SK-N-SH (cell line): ENCODE measurements around the gene DISP1. TPM values are rescaled to one million over a fixed set of nuclear protein-coding genes. Genes with fewer than 3 reads are reported as not detected.
A peak's percentile ranks its signal among the peaks of the same experiment; 100 is the strongest.

ENCODE experiments used
- CTCF ChIA-PET: fragments of 300-600, 350-600 bp; formaldehyde crosslinking; extraction: SDS; loops from one replicate; lab custom pipeline; 2021; lab: Yijun Ruan, JAX
- POLR2A ChIA-PET: fragments of 350-600 bp; sonication (Branson Sonifier 250); formaldehyde crosslinking; extraction: SDS; loops from one replicate; lab custom pipeline; 2020; ENCODE audit warnings: antibody characterized with exemption, inconsistent platforms; lab: Yijun Ruan, JAX
- DNase-seq: peaks from one replicate; pipeline ENCODE4 v3.0.0; 2012
- H2AFZ ChIP-seq: fragments of 200-600 bp; sonication (generic); 2 replicates; pipeline ENCODE4 v1.8.1; 2016; ENCODE audit warnings: antibody characterized with exemption, mild to moderate bottlenecking, low read depth
- H3F3A ChIP-seq: fragments of 200-600 bp; sonication (generic); replicated peaks from 2 replicates; pipeline ENCODE3; 2016; ENCODE audit warnings: antibody characterized with exemption, mild to moderate bottlenecking; ENCODE audit not compliant: insufficient read depth
- H3K27ac ChIP-seq, 2 experiments: fragments of 200-500 bp in 1 of 2; fragments of 200-600 bp in 1 of 2; sonication (Bioruptor generic) in 1 of 2; sonication (generic), shearing (Covaris generic) in 1 of 2; 2 replicates each; pipeline versions ENCODE4 v1.5.1 to v1.6.1; 2014 to 2016; ENCODE audit warnings: low read depth in 2 of 2, inconsistent platforms in 1 of 2, low read length in 1 of 2, mild to moderate bottlenecking in 1 of 2, mixed read lengths in 1 of 2
- H3K27me3 ChIP-seq: fragments of 200-600 bp; sonication (generic), shearing (Covaris generic); 2 replicates; pipeline ENCODE4 v1.6.1; 2016; ENCODE audit warnings: mixed run types; ENCODE audit not compliant: insufficient read depth
- H3K36me3 ChIP-seq, 2 experiments: fragments of 200-500 bp in 1 of 2; fragments of 200-600 bp in 1 of 2; sonication (Bioruptor generic) in 1 of 2; sonication (generic) in 1 of 2; replicated peaks in 1 of 2; 2 replicates each; pipeline versions ENCODE3 to v1.5.1; 2014 to 2016; ENCODE audit warnings: low read length in 1 of 2, mild to moderate bottlenecking in 1 of 2; ENCODE audit not compliant: insufficient read depth in 2 of 2, control insufficient read depth in 1 of 2
- H3K4me1 ChIP-seq, 2 experiments: fragments of 200-500 bp in 1 of 2; fragments of 200-600 bp in 1 of 2; sonication (Bioruptor generic) in 1 of 2; sonication (generic), shearing (Covaris generic) in 1 of 2; 2 replicates each; pipeline versions ENCODE4 v1.5.1 to v1.6.1; 2014 to 2016; ENCODE audit warnings: low read depth in 1 of 2, low read length in 1 of 2, mixed run types in 1 of 2; ENCODE audit not compliant: insufficient read depth in 2 of 2, control insufficient read depth in 1 of 2
- H3K4me2 ChIP-seq: fragments of 200-600 bp; sonication (generic), shearing (Covaris generic); 2 replicates; pipeline ENCODE4 v1.6.1; 2017; ENCODE audit warnings: mixed run types
- H3K4me3 ChIP-seq, 2 experiments: fragments of 200-500 bp in 1 of 2; fragments of 200-600 bp in 1 of 2; sonication (Bioruptor generic) in 1 of 2; sonication (generic), shearing (Covaris generic) in 1 of 2; 2 replicates each; pipeline versions ENCODE4 v1.5.1 to v1.8.1; 2014 to 2016; ENCODE audit warnings: low read depth in 2 of 2, inconsistent platforms in 1 of 2, low read length in 1 of 2, mild to moderate bottlenecking in 1 of 2, mixed read lengths in 1 of 2, moderate library complexity in 1 of 2
- H3K79me2 ChIP-seq: fragments of 200-600 bp; sonication (generic); 2 replicates; pipeline ENCODE4 v1.8.1; 2017; ENCODE audit warnings: mild to moderate bottlenecking; ENCODE audit not compliant: insufficient read depth
- H3K9ac ChIP-seq: fragments of 200-600 bp; sonication (generic); 2 replicates; pipeline ENCODE4 v1.6.1; 2017; ENCODE audit warnings: mixed run types
- H3K9me2 ChIP-seq: fragments of 200-600 bp; sonication (generic); 2 replicates; pipeline ENCODE4 v1.6.1; 2017; ENCODE audit warnings: mixed run types
- H3K9me3 ChIP-seq: fragments of 200-600 bp; sonication (generic); 2 replicates; pipeline ENCODE4 v1.6.1; 2017; ENCODE audit warnings: mixed run types, mild to moderate bottlenecking, moderate library complexity
- H4K20me1 ChIP-seq: fragments of 200-600 bp; sonication (generic); 2 replicates; pipeline ENCODE4 v1.6.1; 2017; ENCODE audit warnings: mild to moderate bottlenecking, mixed run types; ENCODE audit not compliant: insufficient read depth
- ELF1 ChIP-seq: IDR thresholded peaks from 2 replicates; pipeline ENCODE4 v1.4.0; 2012
- FOSL2 ChIP-seq: IDR thresholded peaks from 2 replicates; pipeline ENCODE4 v1.4.0; 2012; ENCODE audit warnings: low read depth, mild to moderate bottlenecking, moderate library complexity, borderline replicate concordance
- GABPA ChIP-seq: IDR thresholded peaks from 2 replicates; pipeline ENCODE4 v1.4.0; 2012; ENCODE audit warnings: low read depth, mild to moderate bottlenecking
- JUND ChIP-seq: IDR thresholded peaks from 2 replicates; pipeline ENCODE4 v1.4.0; 2012
- MEF2A ChIP-seq: IDR thresholded peaks from 2 replicates; pipeline ENCODE4 v1.4.0; 2012; ENCODE audit warnings: low read depth, borderline replicate concordance
- NRF1 ChIP-seq: IDR thresholded peaks from 2 replicates; pipeline ENCODE4 v1.6.1; 2012; ENCODE audit warnings: low read depth, mild to moderate bottlenecking, low read length
- PBX3 ChIP-seq: IDR thresholded peaks from 2 replicates; pipeline ENCODE4; 2012
- RFX5 ChIP-seq: IDR thresholded peaks from 2 replicates; pipeline ENCODE4 v1.6.1; 2012; ENCODE audit warnings: mild to moderate bottlenecking, improper control_type of control experiment, low read length
- RXRA ChIP-seq: IDR thresholded peaks from 2 replicates; pipeline ENCODE4 v1.4.0; 2012; ENCODE audit warnings: low read depth, mild to moderate bottlenecking, borderline replicate concordance
- SMC3 ChIP-seq: IDR thresholded peaks from 2 replicates; pipeline ENCODE4 v1.6.1; 2012; ENCODE audit warnings: low read depth, low read length, improper control_type of control experiment
- USF1 ChIP-seq: IDR thresholded peaks from 2 replicates; pipeline ENCODE4 v1.4.0; 2012; ENCODE audit warnings: low read depth, borderline replicate concordance
- USF2 ChIP-seq: fragments of 150-350 bp; IDR thresholded peaks from 2 replicates; pipeline ENCODE4 v1.6.1; 2017; ENCODE audit warnings: antibody characterized with exemption, low read length, low read depth, borderline replicate concordance
- WGBS: methylation state at CpG from one replicate; pipeline ENCODE4 v1.1.6; 2017; ENCODE audit warnings: low lambda C conversion rate; 5-methylcytosine and 5-hydroxymethylcytosine counted together
- polyA plus RNA-seq, 3 experiments: library from polyadenylated mRNA; depleted of rRNA; stranded (reverse); fragments of >200 nt; gene quantifications; 2 replicates each; pipeline ENCODE4 v1.2.3, GENCODE V29; 2012
- TF ChIP-seq, protein P1 (sequence below): IDR thresholded peaks from 2 replicates; pipeline ENCODE4 v1.4.0; 2012; ENCODE audit warnings: low read depth, borderline replicate concordance
- TF ChIP-seq, protein P2 (sequence below): IDR thresholded peaks from 2 replicates; pipeline ENCODE4 v1.4.0; 2012; ENCODE audit warnings: low read depth
- TF ChIP-seq, protein P3 (sequence below): IDR thresholded peaks from 2 replicates; pipeline ENCODE4 v1.6.1; 2012; ENCODE audit warnings: mild to moderate bottlenecking, low read depth, low read length, moderate library complexity

The DISP1 gene
- polyA plus RNA-seq, 1 of the 3 experiments (the other 2 are of a cell fraction) = 4.4 TPM

DNA sequence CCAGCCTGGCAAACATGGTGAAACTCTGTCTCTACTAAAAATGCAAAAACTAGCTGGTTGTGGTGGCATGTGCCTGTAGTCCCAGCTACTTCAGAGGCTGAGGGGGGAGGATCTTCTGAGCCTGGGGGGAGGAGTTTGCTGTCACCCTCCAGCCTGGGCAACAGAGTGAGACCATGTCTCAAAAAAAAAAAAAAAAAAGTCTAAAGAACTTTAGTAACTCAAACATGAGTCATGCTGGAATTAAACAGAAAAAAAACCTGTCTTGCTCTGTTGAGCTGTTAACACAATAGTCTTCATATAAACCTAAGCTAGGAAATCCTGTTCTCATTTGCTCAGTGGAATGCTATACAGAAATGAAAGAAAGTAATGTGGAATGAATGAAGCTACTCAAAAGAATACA is 16.7 kb upstream of the DISP1 start:
- TF ChIP-seq FOSL2 = peak; percentile 64; the same call in 1 of the 2 replicates
- TF ChIP-seq GABPA = no peak
- TF ChIP-seq USF2 = no peak
- TF ChIP-seq NRF1 = no peak
- TF ChIP-seq, protein P1, sequence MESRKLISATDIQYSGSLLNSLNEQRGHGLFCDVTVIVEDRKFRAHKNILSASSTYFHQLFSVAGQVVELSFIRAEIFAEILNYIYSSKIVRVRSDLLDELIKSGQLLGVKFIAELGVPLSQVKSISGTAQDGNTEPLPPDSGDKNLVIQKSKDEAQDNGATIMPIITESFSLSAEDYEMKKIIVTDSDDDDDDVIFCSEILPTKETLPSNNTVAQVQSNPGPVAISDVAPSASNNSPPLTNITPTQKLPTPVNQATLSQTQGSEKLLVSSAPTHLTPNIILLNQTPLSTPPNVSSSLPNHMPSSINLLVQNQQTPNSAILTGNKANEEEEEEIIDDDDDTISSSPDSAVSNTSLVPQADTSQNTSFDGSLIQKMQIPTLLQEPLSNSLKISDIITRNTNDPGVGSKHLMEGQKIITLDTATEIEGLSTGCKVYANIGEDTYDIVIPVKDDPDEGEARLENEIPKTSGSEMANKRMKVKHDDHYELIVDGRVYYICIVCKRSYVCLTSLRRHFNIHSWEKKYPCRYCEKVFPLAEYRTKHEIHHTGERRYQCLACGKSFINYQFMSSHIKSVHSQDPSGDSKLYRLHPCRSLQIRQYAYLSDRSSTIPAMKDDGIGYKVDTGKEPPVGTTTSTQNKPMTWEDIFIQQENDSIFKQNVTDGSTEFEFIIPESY = no peak
- TF ChIP-seq USF1 = no peak
- TF ChIP-seq RXRA = no peak
- TF ChIP-seq SMC3 = no peak
- no peak for TF ChIP-seq RFX5
- TF ChIP-seq JUND = peak; percentile 46; the same call in 1 of the 2 replicates
- POLR2A ChIA-PET = no interaction called here
- Histone ChIP-seq H3F3A (no peaks in the 10 kb centered on the region), H3K9me3 (no peaks in the 10 kb centered on the region), H3K4me3 (no peak overlapping the region), H3K4me2 (no peak overlapping the region), H4K20me1 (no peaks in the 10 kb centered on the region), H2AFZ (no peak overlapping the region), H3K9me2 (no peaks in the 10 kb centered on the region), H3K4me1 (no peaks in the 10 kb centered on the region), H3K79me2 (no peaks in the 10 kb centered on the region), H3K9ac (no peak overlapping the region), H3K27ac (no peak overlapping the region), H3K27me3 (no peaks in the 10 kb centered on the region), H3K36me3 (no peaks in the 10 kb centered on the region)
- no peak for DNase-seq
- CTCF ChIA-PET = interaction anchor here (0.9 to 1.8 kb wide), 2 partner anchors 12 to 291 kb away, joined by 3 to 7 read pairs; no protein-coding TSS in a partner anchor

GRCh38 chr1:222798975-222799374 is 15.9 kb upstream of the DISP1 start:
- H3K79me2 ChIP-seq = no peaks in the 10 kb centered on the region
- no peaks in the 10 kb centered on the region for H3K9me2 ChIP-seq
- POLR2A ChIA-PET = no interaction called here
- 86% methylated on average over 4 of the region's 4 CpGs for WGBS
- H4K20me1 ChIP-seq = no peaks in the 10 kb centered on the region
- no peak overlapping the region for H3K9ac ChIP-seq
- H3K36me3 ChIP-seq = no peaks in the 10 kb centered on the region
- H2AFZ ChIP-seq = no peak overlapping the region
- H3K27me3 ChIP-seq = no peaks in the 10 kb centered on the region
- no peak overlapping the region for H3K4me3 ChIP-seq
- H3K9me3 ChIP-seq = no peaks in the 10 kb centered on the region
- no peak overlapping the region for H3K27ac ChIP-seq
- CTCF ChIA-PET = interaction anchor here (0.9 to 1.8 kb wide), 2 partner anchors 282 to 290 kb away, joined by 5 to 7 read pairs; no protein-coding TSS in a partner anchor
- no peak overlapping the region for H3K4me2 ChIP-seq
- H3K4me1 ChIP-seq = no peaks in the 10 kb centered on the region
- DNase-seq = no peak
- no peaks in the 10 kb centered on the region for H3F3A ChIP-seq
- no peak for TF ChIP-seq MEF2A
- no peak for TF ChIP-seq USF2
- TF ChIP-seq, protein P2, sequence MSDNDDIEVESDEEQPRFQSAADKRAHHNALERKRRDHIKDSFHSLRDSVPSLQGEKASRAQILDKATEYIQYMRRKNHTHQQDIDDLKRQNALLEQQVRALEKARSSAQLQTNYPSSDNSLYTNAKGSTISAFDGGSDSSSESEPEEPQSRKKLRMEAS = no peak
- TF ChIP-seq PBX3 = no peak
- TF ChIP-seq JUND = no peak
- no peak for TF ChIP-seq ELF1
- TF ChIP-seq, protein P3, sequence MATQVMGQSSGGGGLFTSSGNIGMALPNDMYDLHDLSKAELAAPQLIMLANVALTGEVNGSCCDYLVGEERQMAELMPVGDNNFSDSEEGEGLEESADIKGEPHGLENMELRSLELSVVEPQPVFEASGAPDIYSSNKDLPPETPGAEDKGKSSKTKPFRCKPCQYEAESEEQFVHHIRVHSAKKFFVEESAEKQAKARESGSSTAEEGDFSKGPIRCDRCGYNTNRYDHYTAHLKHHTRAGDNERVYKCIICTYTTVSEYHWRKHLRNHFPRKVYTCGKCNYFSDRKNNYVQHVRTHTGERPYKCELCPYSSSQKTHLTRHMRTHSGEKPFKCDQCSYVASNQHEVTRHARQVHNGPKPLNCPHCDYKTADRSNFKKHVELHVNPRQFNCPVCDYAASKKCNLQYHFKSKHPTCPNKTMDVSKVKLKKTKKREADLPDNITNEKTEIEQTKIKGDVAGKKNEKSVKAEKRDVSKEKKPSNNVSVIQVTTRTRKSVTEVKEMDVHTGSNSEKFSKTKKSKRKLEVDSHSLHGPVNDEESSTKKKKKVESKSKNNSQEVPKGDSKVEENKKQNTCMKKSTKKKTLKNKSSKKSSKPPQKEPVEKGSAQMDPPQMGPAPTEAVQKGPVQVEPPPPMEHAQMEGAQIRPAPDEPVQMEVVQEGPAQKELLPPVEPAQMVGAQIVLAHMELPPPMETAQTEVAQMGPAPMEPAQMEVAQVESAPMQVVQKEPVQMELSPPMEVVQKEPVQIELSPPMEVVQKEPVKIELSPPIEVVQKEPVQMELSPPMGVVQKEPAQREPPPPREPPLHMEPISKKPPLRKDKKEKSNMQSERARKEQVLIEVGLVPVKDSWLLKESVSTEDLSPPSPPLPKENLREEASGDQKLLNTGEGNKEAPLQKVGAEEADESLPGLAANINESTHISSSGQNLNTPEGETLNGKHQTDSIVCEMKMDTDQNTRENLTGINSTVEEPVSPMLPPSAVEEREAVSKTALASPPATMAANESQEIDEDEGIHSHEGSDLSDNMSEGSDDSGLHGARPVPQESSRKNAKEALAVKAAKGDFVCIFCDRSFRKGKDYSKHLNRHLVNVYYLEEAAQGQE = no peak
- TF ChIP-seq, all 33 proteins: peak for 0
